OCI-LY7 (cell line): ENCODE measurements around the gene MARF1. TPM values are rescaled to one million over a fixed set of nuclear protein-coding genes. Genes with fewer than 3 reads are reported as not detected.

Source experiments
- BruUV-seq: library from RNA; stranded (reverse); fragments of 400-500 nt; replicated peaks from 2 replicates; lab custom pipeline; 2021; lab: Mats Ljungman, UMichigan
- CTCF ChIA-PET: fragments of 300-600 bp; sonication (Branson Sonifier 250); formaldehyde crosslinking; loops from one replicate; lab custom pipeline; 2022; ENCODE audit warnings: antibody characterized with exemption; ENCODE audit not compliant: unreplicated experiment; lab: Charles Lee
- POLR2A ChIA-PET: fragments of 300-600 bp; sonication (Branson Sonifier 250); formaldehyde crosslinking; loops from one replicate; lab custom pipeline; 2022; ENCODE audit warnings: antibody characterized with exemption; lab: Charles Lee
- DNase-seq: peaks from one replicate; pipeline ENCODE4 v3.0.0-alpha.2; 2015; ENCODE audit warnings: low spot score
- H2AFZ ChIP-seq: fragments of 200-600 bp; sonication (generic), shearing (Covaris generic); 2 replicates; pipeline ENCODE4 v1.6.1; 2014; ENCODE audit warnings: mild to moderate bottlenecking, antibody characterized with exemption, low read length, moderate library complexity
- H3K27ac ChIP-seq: fragments of 200-600 bp; sonication (generic); 2 replicates; pipeline ENCODE4 v1.5.1; 2014; ENCODE audit warnings: mixed run types, low read depth, mild to moderate bottlenecking, moderate library complexity, low read length, inconsistent platforms; ENCODE audit not compliant: poor library complexity, severe bottlenecking
- H3K36me3 ChIP-seq: fragments of 200-600 bp; sonication (generic); 2 replicates; pipeline ENCODE4 v1.6.1; 2014; ENCODE audit warnings: mild to moderate bottlenecking, antibody characterized with exemption, low read length, moderate library complexity, mixed read lengths; ENCODE audit not compliant: insufficient read depth
- H3K4me1 ChIP-seq: fragments of 200-600 bp; sonication (generic); 2 replicates; pipeline ENCODE4 v1.5.1; 2014; ENCODE audit warnings: mild to moderate bottlenecking, low read length; ENCODE audit not compliant: insufficient read depth, poor library complexity, severe bottlenecking
- H3K4me2 ChIP-seq: fragments of 200-600 bp; sonication (generic); 2 replicates; pipeline ENCODE4 v1.6.1; 2014; ENCODE audit warnings: mild to moderate bottlenecking, low read length
- H3K4me3 ChIP-seq: fragments of 200-600 bp; sonication (generic); 2 replicates; pipeline ENCODE4 v1.5.1; 2014; ENCODE audit warnings: mild to moderate bottlenecking, low read depth, low read length; ENCODE audit not compliant: poor library complexity, severe bottlenecking
- H3K79me2 ChIP-seq: fragments of 200-600 bp; sonication (generic); 2 replicates; pipeline ENCODE4 v1.6.1; 2016; ENCODE audit warnings: low read depth, mild to moderate bottlenecking, low read length, moderate library complexity, mixed read lengths; ENCODE audit not compliant: insufficient read depth
- H3K9me2 ChIP-seq: fragments of 200-600 bp; sonication (generic); 2 replicates; pipeline ENCODE4 v1.6.1; 2016; ENCODE audit warnings: mild to moderate bottlenecking, low read length, mixed read lengths; ENCODE audit not compliant: insufficient read depth
- H3K9me3 ChIP-seq: fragments of 200-600 bp; sonication (generic); 2 replicates; pipeline ENCODE4 v1.6.1; 2014; ENCODE audit warnings: mild to moderate bottlenecking, mixed run types, low read length, mixed read lengths
- H4K20me1 ChIP-seq: fragments of 200-600 bp; sonication (generic); 2 replicates; pipeline ENCODE4 v1.6.1; 2014; ENCODE audit warnings: mild to moderate bottlenecking, antibody characterized with exemption, low read length, moderate library complexity, mixed read lengths; ENCODE audit not compliant: insufficient read depth
- CTCF ChIP-seq: fragments of 200-600 bp; sonication (generic); conservative IDR thresholded peaks from 2 replicates; pipeline ENCODE4 v1.5.1; 2014; ENCODE audit warnings: mild to moderate bottlenecking, antibody characterized with exemption, low read length, moderate library complexity, mixed read lengths
- EZH2phosphoT487 ChIP-seq: fragments of 200-600 bp; sonication (generic); IDR thresholded peaks from 2 replicates; pipeline ENCODE4 v1.6.1; 2018; ENCODE audit warnings: low read depth, borderline replicate concordance, mild to moderate bottlenecking, mixed run types, antibody characterized with exemption, low read length, moderate library complexity, mixed read lengths
- intact Hi-C: fragments of 100-400 bp; cut with micrococcal nuclease; formaldehyde crosslinking; loops from one replicate; pipeline ENCODE4 v1.10.0; 2022; ENCODE audit not compliant: unreplicated experiment
- total RNA-seq, 2 experiments: library from RNA; depleted of rRNA in 1 of 2; stranded (reverse); fragments of >200 nt in 1 of 2; shearing (Covaris generic) in 1 of 2; gene quantifications; 2 replicates each; pipeline ENCODE4 v1.2.3, GENCODE V29; 2014 to 2022

MARF1 gene
- total RNA-seq, 2 experiments from 2014 or later, result 20.6 to 71.1 TPM

GRCh38 chr16:15640966-15641365, 2.0 kb downstream of the MARF1 start:
- H3K4me1 ChIP-seq, result peaks cover 77% of the 10 kb centered on the region
- H3K9me2 ChIP-seq, result no peaks in the 10 kb centered on the region
- H3K27ac ChIP-seq, result peak overlapping the region; percentile 89
- CTCF ChIA-PET, result no interaction called here
- peak overlapping the region; percentile 99 for H3K4me2 ChIP-seq
- peak; percentile 17 for DNase-seq
- H2AFZ ChIP-seq, result no peak overlapping the region
- POLR2A ChIA-PET, result interaction anchor here (0.9 to 1.5 kb wide), 2 partner anchors 52 to 87 kb away, joined by 4 read pairs; no protein-coding TSS in a partner anchor
- no peaks in the 10 kb centered on the region for H3K9me3 ChIP-seq
- no TSS peak for BruUV-seq
- H3K36me3 ChIP-seq, result peaks cover 30% of the 10 kb centered on the region
- peak overlapping the region; percentile 89 for H3K4me3 ChIP-seq
- peaks cover 58% of the 10 kb centered on the region for H3K79me2 ChIP-seq
- no peaks in the 10 kb centered on the region for H4K20me1 ChIP-seq
- intact Hi-C loops, result loop anchor here (10.0 kb wide), 1 partner anchor 464 kb away; no protein-coding TSS in a partner anchor
- TF ChIP-seq EZH2phosphoT487 (no peak), CTCF (no peak)

GRCh38 chr16:15639061-15639568, 3.8 kb downstream of the MARF1 start:
- no TSS peak for BruUV-seq
- TF ChIP-seq EZH2phosphoT487 (no peak), CTCF (no peak)
- Histone ChIP-seq H3K4me3 (peak overlapping the region; percentile 89), H3K9me2 (no peaks in the 10 kb centered on the region), H3K79me2 (peaks cover 59% of the 10 kb centered on the region), H3K9me3 (no peaks in the 10 kb centered on the region), H2AFZ (peak overlapping the region; percentile 45; the same call in 1 of the 2 replicates), H3K4me2 (peak overlapping the region; percentile 99), H3K27ac (peak overlapping the region; percentile 89), H3K4me1 (peaks cover 69% of the 10 kb centered on the region), H4K20me1 (no peaks in the 10 kb centered on the region), H3K36me3 (peaks cover 49% of the 10 kb centered on the region)
- POLR2A ChIA-PET, result interaction anchor here (0.6 kb wide), 1 partner anchor 14 kb away, joined by 5 read pairs; no protein-coding TSS in a partner anchor
- CTCF ChIA-PET, result no interaction called here
- DNase-seq, result peak; percentile 79
- intact Hi-C loops, result no loop called here

- Histone ChIP-seq H4K20me1 (no peaks in the 10 kb centered on the region), H3K4me2 (peak overlapping the region; percentile 65), H3K79me2 (peaks cover 60% of the 10 kb centered on the region), H3K4me3 (peak overlapping the region; percentile 42), H3K9me3 (no peaks in the 10 kb centered on the region), H3K27ac (peak overlapping the region; percentile 78), H3K36me3 (peaks cover 75% of the 10 kb centered on the region), H3K4me1 (peaks cover 79% of the 10 kb centered on the region), H3K9me2 (no peaks in the 10 kb centered on the region), H2AFZ (peak overlapping the region; percentile 5; the same call in 1 of the 2 replicates)
- intact Hi-C loops, result no loop called here
- peak; percentile 57 for DNase-seq
- ChIA-PET POLR2A (interaction anchor here (0.6 to 1.6 kb wide), 4 partner anchors 10 to 273 kb away, joined by 3 to 4 read pairs (median 3); no protein-coding TSS in a partner anchor), CTCF (no interaction called here)
- TF ChIP-seq CTCF (no peak), EZH2phosphoT487 (no peak)
- no TSS peak for BruUV-seq
Measured at GRCh38 chr16:15636392-15636873, 6.5 kb downstream of the MARF1 start.
